Activated naive CD4-positive, alpha-beta T cell (primary cell): Measurements from ENCODE around the gene COQ9.

ENCODE experiments used
- DNase-seq, 4 experiments: peaks; one replicate each; lab custom pipeline; 2025; lab: John Stamatoyannopoulos, UW

The COQ9 gene

GRCh38 chr16:57473176-57473840, 26.0 kb downstream of the COQ9 start:
- DNase-seq: no peak

- DNase-seq: no peak
Measured at GRCh38 chr16:57473906-57474305, 26.6 kb downstream of the COQ9 start.

- DNase-seq: no peak
Measured at GRCh38 chr16:57474671-57475661, 27.7 kb downstream of the COQ9 start.

GRCh38 chr16:57475711-57476339, 28.5 kb downstream of the COQ9 start:
- DNase-seq: peak; percentile 16 to 76 (median 38)

- DNase-seq: no peak
Measured at GRCh38 chr16:57476546-57477410, 29.5 kb downstream of the COQ9 start.

- DNase-seq: no peak
Measured at GRCh38 chr16:57477531-57478202, 30.4 kb downstream of the COQ9 start.

- no peak for DNase-seq
Measured at GRCh38 chr16:57478396-57479204, 31.3 kb downstream of the COQ9 start.

- DNase-seq: no peak
Measured at GRCh38 chr16:57479205-57479975, 32.1 kb downstream of the COQ9 start.

- no peak for DNase-seq
Measured at GRCh38 chr16:57479976-57480753, 32.9 kb downstream of the COQ9 start.

- DNase-seq: no peak
Measured at GRCh38 chr16:57480754-57481230, 33.5 kb downstream of the COQ9 start.

GRCh38 chr16:57481421-57481820, 34.1 kb downstream of the COQ9 start:
- DNase-seq: no peak

- DNase-seq: no peak
Measured at GRCh38 chr16:57482845-57483545, 35.7 kb downstream of the COQ9 start.

- no peak for DNase-seq
Measured at GRCh38 chr16:57483725-57484514, 36.6 kb downstream of the COQ9 start.

- no peak for DNase-seq
Measured at GRCh38 chr16:57484515-57485005, 37.3 kb downstream of the COQ9 start.

GRCh38 chr16:57485091-57485915, 38.0 kb downstream of the COQ9 start:
- DNase-seq: no peak
